Glutamatergic neuron (in vitro differentiated cells): ENCODE results near the gene JAK1. TPM values are rescaled to one million over a fixed set of nuclear protein-coding genes. Genes with fewer than 3 reads are reported as not detected.

Experiments used
- DNase-seq: peaks from one replicate; pipeline ENCODE4 v3.0.0; 2022
- H3K27ac Mint-ChIP-seq: one replicate; pipeline ENCODE4 v1.8.0; 2020; ENCODE audit warnings: mild to moderate bottlenecking, mixed read lengths, inconsistent platforms; ENCODE audit not compliant: unreplicated experiment
- H3K27me3 Mint-ChIP-seq: one replicate; pipeline ENCODE4 v1.8.0; 2020; ENCODE audit warnings: mild to moderate bottlenecking, moderate library complexity, mixed read lengths, inconsistent platforms; ENCODE audit not compliant: unreplicated experiment
- H3K36me3 Mint-ChIP-seq: one replicate; pipeline ENCODE4 v1.8.0; 2020; ENCODE audit warnings: mild to moderate bottlenecking, mixed read lengths, inconsistent platforms; ENCODE audit not compliant: unreplicated experiment
- H3K4me1 Mint-ChIP-seq: one replicate; pipeline ENCODE4 v1.8.0; 2020; ENCODE audit warnings: mild to moderate bottlenecking, low read depth, mixed read lengths, inconsistent platforms; ENCODE audit not compliant: unreplicated experiment
- H3K4me3 Mint-ChIP-seq: one replicate; pipeline ENCODE4 v1.8.0; 2020; ENCODE audit warnings: mild to moderate bottlenecking, mixed read lengths, inconsistent platforms; ENCODE audit not compliant: unreplicated experiment
- H3K9me3 Mint-ChIP-seq: one replicate; pipeline ENCODE4 v1.8.0; 2020; ENCODE audit warnings: mild to moderate bottlenecking, moderate library complexity, mixed read lengths, inconsistent platforms; ENCODE audit not compliant: unreplicated experiment
- total RNA-seq: library from RNA; stranded (reverse); fragmentation: NEBNext Ultra II Directional; extraction: Animal tissue kit (Norgen Biotek cat#: 25700); gene quantifications from one replicate; pipeline ENCODE4 v1.2.1, GENCODE V29; 2021; ENCODE audit not compliant: unreplicated experiment
- TF ChIP-seq, protein P1 (sequence below): fragments of 200-600 bp; sonication (generic); IDR thresholded peaks from one replicate; pipeline ENCODE4 v1.5.0; 2021; ENCODE audit not compliant: partially characterized antibody, unreplicated experiment

The JAK1 gene
- total RNA-seq, 1 donor from 2014 or later = 16.9 TPM

DNA sequence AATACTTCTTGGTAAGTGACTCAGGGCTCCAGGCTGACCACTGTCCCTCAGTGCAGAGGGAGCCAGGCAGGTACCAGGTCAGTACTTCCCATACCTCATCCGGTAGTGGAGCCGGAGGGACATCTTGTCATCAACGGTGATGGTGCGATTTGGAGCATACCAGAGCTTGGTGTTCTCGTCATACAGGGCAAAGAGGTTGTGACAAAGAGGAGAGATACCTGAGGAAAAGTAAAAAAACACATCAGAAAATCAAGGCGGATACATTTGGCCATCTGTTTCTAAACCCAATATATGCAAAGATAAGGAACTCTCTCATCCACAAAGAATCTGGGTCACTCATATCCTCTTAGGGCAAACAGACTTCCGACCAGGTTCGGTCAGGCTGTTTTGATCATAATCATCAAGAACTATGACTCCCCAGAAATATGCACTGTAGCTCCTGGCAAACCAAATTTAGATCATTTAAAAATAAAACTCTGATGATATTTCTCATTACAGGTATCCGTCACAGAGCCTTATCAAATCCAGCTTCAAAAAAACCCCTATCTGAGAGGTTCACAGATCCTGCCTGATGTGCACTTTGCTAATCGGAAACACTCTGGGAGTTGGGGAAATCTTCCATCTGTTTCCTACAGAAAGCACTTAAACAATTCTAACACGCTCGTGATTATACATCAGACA is 87.3 kb downstream of the JAK1 start:
- Mint-ChIP-seq H3K4me1 (peaks cover 20% of the 10 kb centered on the region), H3K4me3 (no peak overlapping the region), H3K27me3 (no peaks in the 10 kb centered on the region), H3K36me3 (no peaks in the 10 kb centered on the region), H3K27ac (no peak overlapping the region), H3K9me3 (no peaks in the 10 kb centered on the region)
- no peak for DNase-seq
- TF ChIP-seq, protein P1, sequence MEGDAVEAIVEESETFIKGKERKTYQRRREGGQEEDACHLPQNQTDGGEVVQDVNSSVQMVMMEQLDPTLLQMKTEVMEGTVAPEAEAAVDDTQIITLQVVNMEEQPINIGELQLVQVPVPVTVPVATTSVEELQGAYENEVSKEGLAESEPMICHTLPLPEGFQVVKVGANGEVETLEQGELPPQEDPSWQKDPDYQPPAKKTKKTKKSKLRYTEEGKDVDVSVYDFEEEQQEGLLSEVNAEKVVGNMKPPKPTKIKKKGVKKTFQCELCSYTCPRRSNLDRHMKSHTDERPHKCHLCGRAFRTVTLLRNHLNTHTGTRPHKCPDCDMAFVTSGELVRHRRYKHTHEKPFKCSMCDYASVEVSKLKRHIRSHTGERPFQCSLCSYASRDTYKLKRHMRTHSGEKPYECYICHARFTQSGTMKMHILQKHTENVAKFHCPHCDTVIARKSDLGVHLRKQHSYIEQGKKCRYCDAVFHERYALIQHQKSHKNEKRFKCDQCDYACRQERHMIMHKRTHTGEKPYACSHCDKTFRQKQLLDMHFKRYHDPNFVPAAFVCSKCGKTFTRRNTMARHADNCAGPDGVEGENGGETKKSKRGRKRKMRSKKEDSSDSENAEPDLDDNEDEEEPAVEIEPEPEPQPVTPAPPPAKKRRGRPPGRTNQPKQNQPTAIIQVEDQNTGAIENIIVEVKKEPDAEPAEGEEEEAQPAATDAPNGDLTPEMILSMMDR = no peak

DNA sequence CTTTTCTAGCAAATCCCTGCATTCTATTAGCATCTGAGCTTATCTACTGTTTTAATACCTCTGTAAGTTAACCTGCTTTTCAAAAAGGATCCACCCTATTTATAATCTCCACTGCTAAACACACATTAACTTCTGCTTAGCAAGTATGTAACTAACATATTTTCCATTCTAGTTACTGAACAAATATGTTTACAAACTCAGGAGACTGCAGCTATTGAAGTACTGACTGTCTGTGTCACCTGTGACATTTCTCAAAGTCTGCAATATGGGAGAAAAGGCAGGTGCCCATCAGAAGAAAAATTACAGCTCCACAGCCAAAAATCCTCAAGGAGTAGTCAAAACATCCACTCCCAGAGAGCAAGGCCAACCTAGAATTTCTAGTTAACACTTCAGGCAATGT is 88.3 kb downstream of the JAK1 start:
- DNase-seq = no peak
- TF ChIP-seq, protein P1 = no peak
- Mint-ChIP-seq H3K4me3 (no peak overlapping the region), H3K4me1 (peaks cover 20% of the 10 kb centered on the region), H3K36me3 (no peaks in the 10 kb centered on the region), H3K27me3 (no peaks in the 10 kb centered on the region), H3K9me3 (no peaks in the 10 kb centered on the region), H3K27ac (no peak overlapping the region)

DNA sequence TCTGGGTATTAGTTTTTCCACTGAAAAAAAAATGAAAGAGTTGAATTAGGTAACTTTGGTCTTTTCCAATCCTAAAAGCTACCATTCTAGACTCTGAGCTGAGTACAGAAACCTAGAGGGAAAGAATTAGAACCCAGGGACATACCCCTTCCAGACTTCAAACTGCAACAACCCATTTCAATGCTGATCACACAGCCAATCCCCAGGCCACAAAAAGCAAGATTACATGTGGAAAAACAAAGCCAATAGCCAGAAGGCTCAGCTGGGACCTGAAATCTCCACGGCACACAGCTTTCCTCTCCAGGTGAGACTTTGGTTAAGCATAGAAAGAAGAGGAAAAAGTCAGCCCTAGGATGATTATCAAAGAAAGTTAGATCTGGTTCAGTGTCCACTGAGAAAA is 88.8 kb downstream of the JAK1 start:
- H3K4me3 Mint-ChIP-seq = no peak overlapping the region
- no peak for DNase-seq
- H3K27ac Mint-ChIP-seq = no peak overlapping the region
- no peaks in the 10 kb centered on the region for H3K36me3 Mint-ChIP-seq
- H3K4me1 Mint-ChIP-seq = peaks cover 20% of the 10 kb centered on the region
- TF ChIP-seq, protein P1 = no peak
- H3K9me3 Mint-ChIP-seq = no peaks in the 10 kb centered on the region
- H3K27me3 Mint-ChIP-seq = no peaks in the 10 kb centered on the region

DNA sequence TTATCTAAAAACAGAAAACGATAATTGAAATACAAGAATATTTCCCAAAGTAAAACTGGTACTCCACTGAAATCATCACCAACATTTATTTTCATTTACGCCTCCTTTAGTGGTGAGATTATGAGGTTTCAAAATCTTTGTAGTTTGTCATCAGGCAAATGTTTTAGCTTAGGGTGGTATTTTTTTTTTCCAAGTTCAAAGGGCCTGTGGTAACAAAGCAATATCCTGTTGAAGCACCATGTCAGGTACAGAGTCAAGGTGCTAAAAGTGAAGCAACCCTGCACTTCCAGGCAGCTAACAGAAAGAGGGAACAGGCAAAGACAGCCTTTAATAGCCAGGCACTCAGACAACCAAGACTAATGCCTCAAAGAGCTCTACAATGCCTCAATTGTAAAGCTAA is 89.2 kb downstream of the JAK1 start:
- DNase-seq = no peak
- Mint-ChIP-seq H3K36me3 (no peaks in the 10 kb centered on the region), H3K4me3 (no peak overlapping the region), H3K4me1 (peaks cover 20% of the 10 kb centered on the region), H3K9me3 (no peaks in the 10 kb centered on the region), H3K27me3 (no peaks in the 10 kb centered on the region), H3K27ac (no peak overlapping the region)
- TF ChIP-seq, protein P1 = no peak

DNA sequence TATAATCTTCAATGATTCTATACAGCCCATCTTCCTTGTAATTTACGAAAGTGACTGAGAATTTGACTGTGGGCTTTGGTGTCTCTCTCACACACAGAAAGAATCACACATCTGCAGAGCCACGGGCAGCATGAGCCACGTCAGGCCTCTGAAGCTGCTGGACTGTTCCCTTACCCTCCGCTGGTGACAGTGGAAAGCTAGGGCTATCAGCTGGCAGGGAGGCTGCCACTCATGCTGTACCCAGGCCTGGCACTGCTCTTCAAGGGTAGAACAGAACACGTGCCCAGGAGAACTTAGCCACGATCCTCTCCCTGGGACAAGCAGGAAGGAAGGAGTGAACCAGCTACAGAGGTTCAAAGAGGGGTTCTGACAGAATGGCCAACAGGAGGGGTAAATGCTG is 90.7 kb downstream of the JAK1 start:
- no peak for DNase-seq
- Mint-ChIP-seq H3K27me3 (no peaks in the 10 kb centered on the region), H3K4me1 (peaks cover 20% of the 10 kb centered on the region), H3K4me3 (no peak overlapping the region), H3K36me3 (no peaks in the 10 kb centered on the region), H3K9me3 (no peaks in the 10 kb centered on the region), H3K27ac (peak overlapping the region; percentile 41)
- TF ChIP-seq, protein P1 = no peak
